Measurements from ENCODE around the gene OLFM4. TPM values are rescaled to one million over a fixed set of nuclear protein-coding genes. Genes with fewer than 3 reads are reported as not detected.

OLFM4 gene
- total RNA-seq, 2 donors from 2014 or later: 1.1 to 1.2 TPM

DNA sequence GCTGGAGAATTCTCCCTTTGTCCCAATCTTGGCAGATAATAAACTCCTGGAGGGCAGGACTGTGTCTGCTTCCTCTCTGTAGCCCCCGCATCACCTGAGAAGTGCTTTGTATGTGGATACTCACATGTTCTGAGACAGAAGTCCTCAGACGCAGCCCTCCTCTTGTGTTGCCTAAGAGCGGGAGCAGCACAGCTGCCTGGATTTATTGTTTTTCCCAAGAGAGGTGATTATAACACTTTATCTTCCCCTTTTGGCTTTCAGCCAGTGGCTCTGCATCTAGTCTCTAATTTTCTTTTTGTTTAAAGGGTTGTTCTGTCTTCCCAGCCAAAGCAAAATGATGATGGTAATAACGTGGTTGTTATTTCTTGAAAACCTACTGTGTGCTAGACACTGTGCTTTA, 36.1 kb downstream of the OLFM4 start:
- DNase-seq (ENCODE audit: low spot score) (no peak), ATAC-seq (ENCODE audit: insufficient number of reproducible peaks, low FRiP score, low read depth) (no peak)
- Histone ChIP-seq H3K27ac (no peak overlapping the region), H3K4me3 (no peak overlapping the region), H3K27me3 (replicated peaks; ENCODE audit: insufficient read depth) (no peaks in the 10 kb centered on the region), H3K9me3 (no peaks in the 10 kb centered on the region), H3K36me3 (no peaks in the 10 kb centered on the region), H3K4me1 (ENCODE audit: control insufficient read depth in 1 of 2, low read depth in 2 of 2) (no peaks in the 10 kb centered on the region)
- TF ChIP-seq, protein P1, sequence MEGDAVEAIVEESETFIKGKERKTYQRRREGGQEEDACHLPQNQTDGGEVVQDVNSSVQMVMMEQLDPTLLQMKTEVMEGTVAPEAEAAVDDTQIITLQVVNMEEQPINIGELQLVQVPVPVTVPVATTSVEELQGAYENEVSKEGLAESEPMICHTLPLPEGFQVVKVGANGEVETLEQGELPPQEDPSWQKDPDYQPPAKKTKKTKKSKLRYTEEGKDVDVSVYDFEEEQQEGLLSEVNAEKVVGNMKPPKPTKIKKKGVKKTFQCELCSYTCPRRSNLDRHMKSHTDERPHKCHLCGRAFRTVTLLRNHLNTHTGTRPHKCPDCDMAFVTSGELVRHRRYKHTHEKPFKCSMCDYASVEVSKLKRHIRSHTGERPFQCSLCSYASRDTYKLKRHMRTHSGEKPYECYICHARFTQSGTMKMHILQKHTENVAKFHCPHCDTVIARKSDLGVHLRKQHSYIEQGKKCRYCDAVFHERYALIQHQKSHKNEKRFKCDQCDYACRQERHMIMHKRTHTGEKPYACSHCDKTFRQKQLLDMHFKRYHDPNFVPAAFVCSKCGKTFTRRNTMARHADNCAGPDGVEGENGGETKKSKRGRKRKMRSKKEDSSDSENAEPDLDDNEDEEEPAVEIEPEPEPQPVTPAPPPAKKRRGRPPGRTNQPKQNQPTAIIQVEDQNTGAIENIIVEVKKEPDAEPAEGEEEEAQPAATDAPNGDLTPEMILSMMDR (IDR thresholded peaks at IDR 0.05): no peak

DNA sequence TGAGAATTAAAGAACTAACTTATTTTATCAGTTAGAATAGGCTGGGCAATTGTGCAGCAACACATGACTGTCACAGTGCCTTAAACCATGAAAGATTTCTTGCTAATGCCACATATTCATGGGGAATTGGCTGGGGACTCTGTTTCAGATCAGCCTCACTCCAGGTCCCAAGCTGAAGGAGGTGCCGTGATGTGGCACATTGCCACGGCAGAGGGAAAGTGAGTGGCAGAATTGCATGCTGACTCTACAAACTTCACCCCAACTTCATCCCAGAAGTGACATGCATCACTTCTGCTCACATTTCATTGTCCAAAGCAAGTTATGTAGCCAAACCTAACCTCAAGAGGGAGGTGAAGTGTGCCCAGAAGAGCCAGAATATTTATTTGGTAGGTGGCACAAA, 37.8 kb downstream of the OLFM4 start:
- no peak for DNase-seq (ENCODE audit: low spot score)
- Histone ChIP-seq H3K9me3 (no peaks in the 10 kb centered on the region), H3K4me3 (no peak overlapping the region), H3K27me3 (replicated peaks; ENCODE audit: insufficient read depth) (no peaks in the 10 kb centered on the region), H3K36me3 (no peaks in the 10 kb centered on the region), H3K4me1 (ENCODE audit: control insufficient read depth in 1 of 2, low read depth in 2 of 2) (no peaks in the 10 kb centered on the region), H3K27ac (no peak overlapping the region)
- ATAC-seq (ENCODE audit: insufficient number of reproducible peaks, low FRiP score, low read depth): no peak
- TF ChIP-seq, protein P1 (IDR thresholded peaks at IDR 0.05): no peak

DNA sequence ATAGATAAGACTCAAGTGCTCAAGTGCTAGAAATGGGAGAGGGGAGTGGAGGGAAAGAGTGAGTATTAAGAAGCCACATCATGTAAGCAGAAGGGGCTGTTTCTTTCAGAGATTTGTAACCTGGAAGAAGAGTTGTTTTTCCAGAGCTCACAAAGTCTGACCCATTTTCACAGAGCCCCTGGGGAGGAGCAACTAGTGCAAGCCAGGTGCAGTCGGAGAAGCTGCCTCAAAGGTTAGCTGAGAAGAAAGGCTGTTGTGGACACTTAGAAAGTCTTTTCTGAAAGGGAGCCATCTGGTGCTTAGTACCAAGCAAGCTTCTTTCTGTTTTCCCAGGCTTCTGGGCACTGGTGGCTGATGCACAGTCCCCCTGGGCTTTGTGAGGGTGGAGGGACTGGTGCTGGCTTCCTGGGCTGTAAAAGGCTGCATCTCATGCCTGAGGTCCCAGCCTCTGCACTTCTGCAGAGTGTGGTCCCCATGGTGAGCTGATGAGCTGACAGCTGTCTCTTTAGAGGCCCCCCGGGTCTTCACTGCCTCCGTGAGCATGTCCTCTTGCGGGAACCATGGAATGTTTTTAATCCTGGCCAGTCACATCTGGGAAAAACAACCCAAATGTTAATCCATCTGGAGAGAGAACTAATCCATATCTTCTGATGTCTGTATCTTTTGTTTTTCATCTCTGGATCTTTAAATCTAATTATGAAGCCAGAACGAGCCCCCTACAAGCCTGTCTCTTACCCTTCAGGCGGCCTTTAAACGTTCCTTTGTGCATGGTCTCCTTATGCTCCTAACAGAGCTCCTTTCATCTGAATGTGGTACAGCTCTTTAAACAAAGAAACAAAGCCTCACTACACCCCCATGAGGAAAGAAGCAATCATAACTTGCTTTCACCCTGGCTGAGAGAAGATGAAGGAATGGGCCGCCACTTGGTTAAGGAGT, 40.2 kb downstream of the OLFM4 start:
- Histone ChIP-seq H3K4me3 (no peak overlapping the region), H3K36me3 (no peaks in the 10 kb centered on the region), H3K27ac (no peak overlapping the region), H3K27me3 (replicated peaks; ENCODE audit: insufficient read depth) (no peaks in the 10 kb centered on the region), H3K4me1 (ENCODE audit: control insufficient read depth in 1 of 2, low read depth in 2 of 2) (no peaks in the 10 kb centered on the region), H3K9me3 (no peaks in the 10 kb centered on the region)
- DNase-seq (ENCODE audit: low spot score) (no peak), ATAC-seq (ENCODE audit: insufficient number of reproducible peaks, low FRiP score, low read depth) (no peak)
- TF ChIP-seq, protein P1 (IDR thresholded peaks at IDR 0.05): no peak

DNA sequence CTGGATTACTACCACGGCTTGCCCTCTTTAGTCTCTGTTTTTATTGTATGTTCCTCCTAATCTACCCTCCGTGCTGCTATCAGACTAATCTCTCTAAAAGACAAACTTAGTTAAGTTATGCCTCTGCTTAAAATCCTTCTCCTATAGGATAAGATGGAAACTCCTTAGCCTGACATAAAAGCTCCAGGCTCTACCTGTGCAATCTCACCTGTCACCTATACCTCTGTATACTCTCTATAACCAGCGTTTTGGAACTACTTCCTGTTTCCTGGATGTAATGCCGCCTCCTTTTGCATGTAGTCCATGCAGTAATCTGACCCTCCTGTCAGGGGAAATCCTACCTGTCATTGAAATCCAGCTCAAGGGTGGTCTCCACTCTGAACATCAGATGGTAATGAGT, 41.2 kb downstream of the OLFM4 start:
- DNase-seq (ENCODE audit: low spot score) (no peak), ATAC-seq (ENCODE audit: insufficient number of reproducible peaks, low FRiP score, low read depth) (no peak)
- TF ChIP-seq, protein P1 (IDR thresholded peaks at IDR 0.05): no peak
- Histone ChIP-seq H3K27me3 (replicated peaks; ENCODE audit: insufficient read depth) (no peaks in the 10 kb centered on the region), H3K27ac (no peak overlapping the region), H3K9me3 (no peaks in the 10 kb centered on the region), H3K36me3 (no peaks in the 10 kb centered on the region), H3K4me1 (ENCODE audit: control insufficient read depth in 1 of 2, low read depth in 2 of 2) (no peaks in the 10 kb centered on the region), H3K4me3 (no peak overlapping the region)

DNA sequence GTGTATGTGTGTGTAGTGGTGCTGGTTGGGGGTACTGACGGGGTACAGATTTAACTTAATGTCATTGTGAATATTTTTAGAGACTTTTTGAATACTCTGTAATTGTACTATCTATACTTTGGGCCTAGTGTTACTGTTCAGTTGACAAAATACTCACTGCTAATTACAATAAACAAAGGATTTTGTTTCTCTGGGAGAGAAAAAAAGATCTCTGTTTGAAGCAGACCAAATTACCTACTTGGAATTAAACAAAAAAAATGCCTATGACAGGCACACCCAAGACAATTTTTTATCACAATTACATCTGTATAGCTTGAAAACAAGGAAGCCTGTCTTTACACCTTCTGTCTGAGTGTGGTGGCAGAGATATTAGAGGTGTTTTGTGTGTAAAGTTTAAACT, 45.1 kb downstream of the OLFM4 start:
- H3K9me3 ChIP-seq: no peaks in the 10 kb centered on the region
- DNase-seq (ENCODE audit: low spot score): no peak
- no peaks in the 10 kb centered on the region for H3K27me3 ChIP-seq (replicated peaks; ENCODE audit: insufficient read depth)
- TF ChIP-seq, protein P1 (IDR thresholded peaks at IDR 0.05): no peak
- no peak overlapping the region for H3K4me3 ChIP-seq
- no peak for ATAC-seq (ENCODE audit: insufficient number of reproducible peaks, low FRiP score, low read depth)
- H3K4me1 ChIP-seq (ENCODE audit: control insufficient read depth in 1 of 2, low read depth in 2 of 2): no peaks in the 10 kb centered on the region
- no peak overlapping the region for H3K27ac ChIP-seq
- H3K36me3 ChIP-seq: no peaks in the 10 kb centered on the region

Measured in thoracic aorta (tissue), 2 donors.